ENCODE results near the gene NANOS2.

The NANOS2 gene

DNA sequence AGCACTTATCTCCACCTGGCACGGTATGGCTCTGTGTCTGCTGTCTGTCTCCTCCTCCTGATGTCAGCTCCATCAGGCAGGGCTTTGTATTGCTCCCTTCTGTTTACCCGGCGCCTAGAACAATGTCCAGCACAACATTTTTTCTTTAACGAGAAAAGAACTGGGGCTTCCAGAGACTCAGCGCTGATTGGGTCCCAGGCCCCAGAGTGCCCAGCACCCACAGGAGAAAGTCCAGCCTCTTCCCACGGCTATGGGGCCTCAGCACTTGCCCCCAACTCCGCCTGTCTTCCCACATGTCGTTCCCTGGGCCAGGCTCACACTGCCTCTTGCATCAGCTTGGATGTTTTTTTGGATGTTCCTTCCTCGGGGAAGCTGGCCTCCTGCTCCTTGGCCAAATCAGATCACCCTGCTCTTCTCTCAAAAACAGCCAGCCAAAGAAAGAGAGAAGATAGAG lies 19.0 kb downstream of the NANOS2 start:
- no peak for DNase-seq (ENCODE audit: low spot score)

DNA sequence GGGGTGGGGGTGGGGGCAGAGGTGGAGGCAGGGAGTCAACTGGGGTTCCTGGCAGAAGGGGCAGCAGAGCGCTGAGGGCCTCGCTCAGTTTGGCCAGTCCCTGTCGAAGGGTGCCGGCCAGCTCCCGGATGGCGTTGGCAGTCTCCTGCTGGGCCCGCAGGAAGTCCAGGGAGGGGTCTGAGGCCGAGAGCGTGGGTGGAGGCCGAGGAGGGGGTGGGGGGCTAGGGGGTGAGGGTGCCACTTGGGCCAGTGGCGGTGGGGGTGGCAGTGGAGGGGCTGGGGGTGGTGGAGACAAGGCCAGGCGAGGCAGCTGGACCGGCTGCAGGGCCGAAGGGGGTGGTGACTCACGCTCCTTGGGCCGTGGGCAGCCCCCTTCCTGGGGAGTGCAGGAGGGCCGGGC lies 23.7 kb downstream of the NANOS2 start:
- DNase-seq (ENCODE audit: low spot score), result no peak

DNA sequence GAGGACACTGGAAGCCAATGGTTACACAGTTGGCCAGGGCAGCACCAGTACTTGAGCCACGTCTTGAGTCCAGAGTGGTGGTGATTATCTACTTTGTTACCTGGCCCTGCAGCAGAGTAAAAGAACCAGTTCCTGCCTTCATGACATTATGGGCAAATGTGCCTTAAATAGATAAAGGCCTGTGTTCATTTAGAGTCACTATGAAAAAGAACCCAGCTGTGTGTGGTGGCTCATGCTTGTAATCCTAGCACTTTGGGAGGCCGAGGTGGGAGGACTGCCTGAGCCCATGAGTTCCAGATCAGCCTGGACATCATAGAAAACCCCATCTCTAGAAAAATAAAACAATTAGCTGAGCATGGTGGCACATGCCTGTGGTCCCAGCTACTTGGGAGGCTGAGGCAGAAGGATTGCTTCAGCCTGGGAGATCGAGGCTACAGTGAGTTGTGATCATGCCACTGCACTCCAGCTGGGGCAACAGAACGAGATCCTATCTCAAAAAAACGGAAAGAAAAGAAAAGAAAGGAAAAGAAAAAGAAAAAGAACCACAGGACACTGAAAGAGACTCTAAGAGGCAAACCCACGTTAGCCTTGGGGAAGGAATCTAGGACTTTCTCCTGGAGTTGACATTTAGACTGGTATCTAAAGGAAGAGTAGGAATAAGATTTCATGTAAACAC lies 25.2 kb downstream of the NANOS2 start:
- no peak for DNase-seq (ENCODE audit: low spot score)

DNA sequence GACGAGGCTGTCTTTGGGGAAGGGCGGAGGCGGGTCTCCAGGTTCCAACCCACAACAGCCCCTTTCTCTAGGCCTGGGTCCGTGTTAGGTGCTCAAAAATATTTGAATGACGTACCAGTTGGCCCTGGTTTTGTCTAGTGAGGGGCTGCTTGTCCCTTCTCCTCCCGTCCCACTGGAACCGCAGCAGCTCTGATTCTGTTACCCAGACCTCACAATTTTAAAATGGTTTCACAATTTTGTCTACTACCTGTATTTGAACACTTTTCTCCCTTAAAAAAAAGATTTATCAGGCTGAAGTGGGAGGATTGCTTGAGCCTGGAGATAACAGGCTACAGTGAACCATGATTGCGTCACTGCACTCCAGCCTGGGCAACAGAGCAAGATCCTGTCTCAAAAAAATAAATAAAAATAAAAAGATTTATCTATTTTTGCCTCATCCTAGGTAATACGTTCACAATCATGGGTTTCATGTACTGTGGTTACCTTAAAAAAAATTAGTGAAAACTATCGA lies 27.3 kb downstream of the NANOS2 start:
- no peak for DNase-seq (ENCODE audit: low spot score)

DNA sequence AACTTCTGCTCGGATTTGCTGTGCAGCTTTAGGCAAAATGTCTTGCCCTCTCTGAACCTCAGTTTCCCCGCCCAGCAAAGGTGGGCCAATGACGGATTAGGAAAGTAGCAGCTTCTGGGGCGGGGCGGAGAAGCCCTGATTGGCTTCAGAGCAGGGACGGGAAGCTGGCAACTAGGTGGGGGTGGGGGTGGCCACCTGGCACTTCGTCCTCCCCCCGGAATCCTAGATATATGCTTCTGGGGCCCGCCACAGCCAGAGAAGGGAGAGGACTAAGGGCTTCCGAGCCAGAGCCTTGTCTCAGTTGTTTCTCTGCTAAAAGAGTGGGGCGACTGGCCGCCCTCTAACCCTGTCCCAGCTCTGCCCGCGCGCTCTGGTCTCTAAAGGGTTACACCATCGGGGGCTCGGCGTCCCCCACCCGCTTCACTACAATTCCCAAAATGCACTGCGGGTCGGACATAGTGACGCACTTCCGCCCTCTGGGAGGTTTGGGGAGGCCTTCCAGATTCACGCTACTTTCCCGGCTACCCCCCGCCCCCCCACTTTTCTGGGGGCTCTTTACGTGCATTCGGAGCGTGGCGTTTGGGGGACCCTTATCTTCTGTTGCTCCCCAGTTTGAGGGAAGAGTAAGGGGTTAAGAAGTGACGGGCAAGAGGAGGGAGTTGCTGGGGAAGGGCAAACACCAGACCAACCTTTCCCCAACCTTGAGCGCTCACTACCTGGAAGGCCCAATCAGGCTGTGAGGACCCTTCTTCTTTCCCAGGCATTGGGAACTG lies 28.0 kb downstream of the NANOS2 start:
- DNase-seq (ENCODE audit: low spot score), result peak; percentile 96

DNA sequence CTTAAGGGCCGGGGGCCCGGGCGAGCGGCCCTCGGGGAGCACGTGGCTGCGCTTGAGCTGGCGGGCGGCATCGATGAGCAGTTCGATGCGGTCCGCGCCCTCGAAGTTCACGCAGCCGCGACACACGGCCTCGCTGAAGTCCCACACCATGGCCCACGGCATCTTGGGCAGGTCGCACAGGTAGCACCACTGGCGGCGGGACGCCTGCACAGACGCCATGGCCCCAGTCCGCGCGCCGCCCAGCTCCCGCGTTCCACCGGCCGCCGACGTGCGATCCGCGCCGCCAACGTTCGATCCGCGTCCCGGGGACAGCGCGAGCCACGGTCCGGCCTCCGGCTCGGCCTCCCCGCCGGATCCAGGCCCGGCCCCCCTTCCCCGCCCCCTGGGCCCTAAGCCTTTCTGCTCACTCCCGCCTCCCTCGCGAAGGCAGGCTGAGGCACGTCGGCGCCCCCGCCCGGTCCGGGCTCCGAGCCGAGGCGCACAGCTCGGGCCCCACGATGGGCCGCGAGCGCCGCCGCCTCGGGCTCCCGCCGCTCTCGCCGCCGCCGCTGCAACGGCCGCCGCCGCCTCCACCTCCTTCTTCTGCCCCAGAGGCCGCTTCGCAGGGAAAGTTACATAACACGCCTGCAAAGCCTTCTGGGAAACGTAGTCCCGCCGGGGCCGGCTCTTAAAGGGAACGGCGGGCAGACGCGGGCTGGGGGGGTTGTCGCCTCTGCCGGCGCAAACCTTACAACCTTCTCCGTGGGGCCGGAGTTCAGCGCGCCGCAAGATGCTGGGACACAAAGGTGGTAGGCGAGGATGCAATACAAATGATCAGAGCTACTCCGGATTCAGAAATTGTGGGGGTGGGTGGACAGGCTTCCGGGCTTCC lies 28.8 kb downstream of the NANOS2 start, which contains the start of gene IRF2BP1:
Gene IRF2BP1 (minus strand): TSS at position 586 of the 871 bp plus-strand sequence. CDS start 367 bp downstream, at position 219.
- DNase-seq (ENCODE audit: low spot score), result peak; percentile 96

DNA sequence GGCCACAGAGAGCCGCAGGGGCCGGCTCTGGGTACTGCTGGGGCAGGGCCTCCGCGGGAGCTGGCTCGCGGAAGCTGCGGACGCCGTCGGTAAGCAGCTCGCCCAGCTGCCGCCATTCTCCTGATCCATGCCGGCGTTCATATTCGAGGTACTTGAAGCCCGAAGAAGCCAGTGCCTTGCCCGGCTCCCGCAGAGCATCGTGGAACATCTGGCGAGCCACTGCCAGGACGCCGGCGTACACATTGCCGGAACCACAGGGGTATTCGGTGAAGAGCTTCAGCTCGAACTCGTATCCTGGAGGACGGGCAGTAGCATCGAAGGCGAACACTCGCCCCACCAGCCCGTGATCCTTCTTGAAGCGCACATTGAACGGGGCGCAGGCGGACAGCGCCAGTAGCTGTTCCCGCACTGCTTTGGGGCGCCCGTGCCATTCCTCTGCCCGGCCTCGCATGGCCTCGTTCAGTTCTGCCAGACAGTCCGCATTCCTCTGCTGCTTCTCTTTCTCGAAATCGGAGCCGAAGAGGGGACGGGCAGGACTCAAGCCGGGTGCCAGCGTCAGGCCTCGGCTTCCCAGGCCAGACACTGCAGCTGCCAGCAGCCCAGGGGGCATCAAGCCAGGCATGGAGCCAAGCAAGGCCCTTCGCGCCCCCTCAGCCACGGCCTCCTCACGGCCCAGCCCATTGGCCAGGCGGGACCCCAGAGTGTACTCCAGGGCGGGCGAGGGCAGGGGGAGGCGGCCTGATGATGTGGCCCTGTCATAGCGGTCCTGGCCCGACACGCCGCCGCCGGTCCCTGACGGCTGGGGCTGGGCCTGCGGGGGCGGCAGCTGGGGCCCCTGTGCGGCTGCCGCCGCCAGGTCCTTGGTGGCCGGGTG lies 29.7 kb downstream of the NANOS2 start:
- peak; percentile 52 for DNase-seq (ENCODE audit: low spot score)

DNA sequence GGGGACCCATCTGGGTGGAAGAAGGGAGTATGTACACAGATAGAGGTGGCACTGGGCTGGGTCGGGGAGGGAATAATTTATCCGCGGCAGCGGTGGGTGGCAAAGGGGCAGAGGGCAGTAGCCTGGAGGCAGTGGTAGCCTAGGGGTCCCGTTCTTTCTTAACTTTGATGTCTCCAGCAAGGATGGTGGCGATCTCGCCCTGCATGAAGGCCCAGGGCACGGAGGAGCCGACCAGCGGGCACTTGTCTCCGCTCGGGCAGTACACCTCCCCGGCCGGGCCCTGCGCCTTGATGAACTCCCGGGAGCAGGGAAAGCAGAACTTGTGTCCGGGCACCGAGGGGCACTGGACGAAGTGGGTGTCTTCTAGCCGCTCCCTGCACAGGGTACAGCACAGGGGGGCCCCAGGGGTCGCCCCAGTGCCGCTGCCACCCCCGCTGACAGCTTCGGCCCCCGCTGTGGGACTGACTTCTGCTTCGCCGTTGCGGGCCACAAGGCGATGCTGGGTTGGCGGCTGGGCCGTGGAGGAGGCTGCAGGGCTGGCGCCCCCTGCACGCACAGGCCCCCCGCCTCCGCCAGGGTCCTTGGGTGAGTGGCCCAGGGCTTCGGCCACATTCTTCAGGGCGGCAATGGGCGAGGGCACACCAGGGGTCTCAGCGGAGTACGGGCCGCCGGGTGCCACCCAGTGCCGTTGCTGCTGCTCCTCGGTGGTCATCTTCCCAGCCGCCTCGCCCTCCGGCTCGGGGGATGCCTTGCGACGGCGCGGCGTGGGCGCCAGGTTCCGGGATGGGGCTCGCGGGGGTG lies 30.5 kb downstream of the NANOS2 start:
- no peak for DNase-seq (ENCODE audit: low spot score)

DNA sequence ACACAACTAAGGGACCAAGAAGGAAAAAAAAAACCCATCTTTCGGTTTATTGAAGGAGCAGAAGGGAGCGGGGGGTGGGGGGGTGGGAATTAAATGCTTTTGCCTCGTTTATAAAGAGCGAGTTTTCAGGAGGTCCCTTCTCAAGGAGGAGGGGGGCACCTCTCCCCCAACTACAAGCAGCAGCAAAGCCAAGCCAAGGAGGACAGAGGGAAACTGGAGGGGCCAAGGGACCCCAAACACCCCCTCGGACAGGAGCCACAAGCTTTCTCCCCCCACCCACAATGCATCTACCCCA lies 31.0 kb downstream of the NANOS2 start:
- DNase-seq (ENCODE audit: low spot score), result no peak

DNA sequence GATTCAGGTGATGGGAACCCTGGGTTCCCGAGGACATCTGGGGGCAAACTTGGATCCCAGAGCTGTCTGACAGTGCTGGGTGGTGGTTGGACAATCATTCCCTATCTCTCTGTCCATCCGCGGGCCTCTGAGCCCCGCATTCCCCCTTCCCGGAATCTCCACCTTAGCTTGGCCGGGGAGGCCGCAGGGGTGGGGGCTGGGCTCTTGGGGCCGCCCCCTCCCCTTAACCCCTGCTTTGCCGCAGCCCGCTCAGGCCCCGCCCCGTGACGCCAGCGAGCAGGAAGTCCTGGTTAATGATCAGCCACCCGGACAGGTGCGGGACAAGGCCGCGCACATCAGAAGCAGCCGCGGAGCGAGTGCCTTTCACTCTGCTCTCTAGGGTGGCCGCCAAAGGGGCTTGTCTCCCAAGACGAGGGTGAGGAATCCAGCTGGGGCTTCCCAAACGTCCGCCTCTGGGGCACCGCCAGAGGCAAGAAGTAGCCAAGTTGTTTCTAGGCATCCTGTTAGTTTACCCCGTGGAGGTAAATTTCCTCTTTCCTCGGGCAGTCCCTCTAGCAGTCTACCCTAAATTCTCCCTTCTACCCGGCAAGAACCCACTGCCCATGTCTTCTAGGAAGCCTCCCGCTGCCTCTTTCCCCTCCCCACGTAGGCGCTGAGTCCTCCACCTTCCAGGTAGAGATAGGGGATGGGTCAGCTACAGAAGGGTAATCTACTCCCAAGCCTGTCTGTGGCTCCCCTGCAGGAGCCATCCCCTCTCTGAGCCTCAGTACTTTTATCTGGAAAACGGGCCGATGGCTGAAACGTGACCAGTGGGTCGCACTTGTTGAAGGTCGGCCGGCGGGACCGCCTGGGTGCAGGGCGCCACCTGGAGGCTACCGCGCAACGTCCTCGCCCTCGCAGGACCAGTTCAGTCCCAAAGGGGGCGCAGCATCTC lies 31.7 kb downstream of the NANOS2 start:
- peak; percentile 91 for DNase-seq (ENCODE audit: low spot score)

DNA sequence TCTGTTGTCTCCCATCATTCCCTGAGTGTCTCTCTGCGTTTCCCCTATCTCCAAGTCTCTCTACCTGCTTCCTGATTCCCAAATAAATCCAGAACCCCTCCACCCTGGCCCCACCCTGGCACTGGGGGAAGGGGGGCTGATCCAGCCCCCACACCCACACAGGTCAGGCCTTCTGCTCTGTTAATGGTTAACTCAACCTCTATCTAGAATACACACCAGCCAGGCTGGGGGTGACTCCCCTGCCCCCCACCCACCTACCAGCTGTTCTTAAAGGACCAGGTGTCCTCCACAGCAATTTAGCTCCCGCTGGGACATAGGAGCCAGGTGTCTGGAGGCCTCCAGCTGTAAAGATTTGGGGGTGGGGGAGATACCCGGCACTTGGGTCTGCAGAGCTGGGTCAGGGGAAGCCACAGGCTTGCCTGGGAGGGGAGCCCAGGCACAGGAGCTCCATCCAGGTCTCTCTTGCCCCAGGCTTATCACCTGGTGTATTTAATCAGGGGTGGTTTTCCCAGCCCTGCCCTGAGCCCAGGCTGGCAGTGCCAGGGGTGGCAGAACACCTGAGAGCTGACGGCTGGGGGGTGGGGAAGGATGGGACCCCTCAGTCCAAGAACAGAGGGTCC lies 32.6 kb downstream of the NANOS2 start:
- no peak for DNase-seq (ENCODE audit: low spot score)

DNA sequence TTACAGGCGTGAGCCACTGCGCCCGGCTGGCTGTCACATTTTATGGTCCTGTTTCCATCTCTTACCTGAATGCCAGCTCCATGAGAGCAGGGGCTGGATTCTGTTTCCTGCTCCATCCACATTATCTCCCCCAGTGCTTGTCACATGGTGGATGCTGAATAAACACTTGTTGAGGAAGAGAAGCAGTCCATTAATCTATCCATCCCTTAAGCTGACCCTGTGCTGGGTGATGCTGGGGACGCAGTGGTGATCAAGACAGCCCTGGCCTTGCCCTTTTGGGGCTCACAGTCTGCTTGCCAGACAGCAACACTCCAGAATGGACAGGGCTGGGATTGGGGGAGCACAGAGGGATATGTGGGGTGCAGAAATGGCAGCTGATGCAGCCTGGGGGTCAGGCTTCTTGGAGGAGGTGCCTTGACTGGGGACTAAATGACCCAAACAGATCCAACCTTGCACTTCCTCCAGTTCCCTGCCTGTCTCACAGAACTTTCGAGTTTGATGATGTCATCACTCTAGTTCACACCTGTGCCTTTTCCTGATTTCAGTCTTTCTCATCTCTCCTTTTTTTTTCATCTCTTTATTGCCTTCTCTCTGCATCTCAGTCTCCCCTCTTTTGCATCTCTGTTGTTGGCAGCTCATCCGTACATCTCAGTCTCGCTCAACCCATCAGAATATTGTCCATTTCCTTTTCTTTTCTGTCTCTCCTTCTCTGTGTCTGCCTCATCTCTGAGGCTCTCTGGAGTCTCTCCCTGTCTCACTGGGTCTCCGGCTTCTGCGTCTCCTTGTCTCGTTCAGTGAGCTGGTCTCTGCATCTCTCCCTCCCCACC lies 33.3 kb downstream of the NANOS2 start:
- no peak for DNase-seq (ENCODE audit: low spot score)

DNA sequence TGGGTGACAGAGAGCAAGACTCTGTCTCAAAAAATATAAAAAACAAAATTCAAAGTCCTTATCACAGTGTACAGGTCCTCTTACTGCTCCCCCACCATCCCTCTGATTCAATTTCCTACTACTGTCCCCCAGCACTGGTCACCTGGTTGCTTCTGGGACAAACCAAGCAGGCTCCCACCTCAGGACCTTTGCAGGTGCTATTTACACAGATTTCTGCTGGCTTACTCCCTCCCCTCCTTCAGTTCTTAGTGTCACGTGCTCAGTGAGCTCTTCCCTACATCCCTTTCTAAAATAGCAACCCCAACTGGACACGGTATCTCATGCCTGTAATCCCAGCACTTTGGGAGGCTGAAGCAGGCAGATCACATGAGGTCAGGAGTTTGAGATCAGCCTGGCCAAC lies 34.6 kb downstream of the NANOS2 start:
- no peak for DNase-seq (ENCODE audit: low spot score)

DNA sequence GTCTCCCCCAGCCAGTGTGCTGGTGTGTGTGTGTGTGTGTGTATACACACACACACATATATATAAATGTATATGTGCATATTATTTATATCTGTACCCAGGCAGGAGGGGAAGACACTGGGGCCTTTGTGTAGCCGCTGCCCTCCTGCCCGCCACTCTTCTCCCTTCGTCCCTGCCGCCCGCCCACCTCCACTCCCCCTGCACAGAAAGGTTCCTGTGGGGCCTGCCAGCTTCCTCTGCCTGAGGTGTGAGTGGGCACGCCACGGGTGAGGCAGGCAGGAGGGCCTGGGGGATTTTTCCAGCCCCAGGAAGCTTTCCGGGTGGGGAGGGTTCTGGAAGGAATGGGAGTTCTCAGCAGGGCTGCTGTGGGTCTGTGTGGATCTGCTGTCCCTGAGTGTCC lies 35.5 kb downstream of the NANOS2 start:
- no peak for DNase-seq (ENCODE audit: low spot score)

DNA sequence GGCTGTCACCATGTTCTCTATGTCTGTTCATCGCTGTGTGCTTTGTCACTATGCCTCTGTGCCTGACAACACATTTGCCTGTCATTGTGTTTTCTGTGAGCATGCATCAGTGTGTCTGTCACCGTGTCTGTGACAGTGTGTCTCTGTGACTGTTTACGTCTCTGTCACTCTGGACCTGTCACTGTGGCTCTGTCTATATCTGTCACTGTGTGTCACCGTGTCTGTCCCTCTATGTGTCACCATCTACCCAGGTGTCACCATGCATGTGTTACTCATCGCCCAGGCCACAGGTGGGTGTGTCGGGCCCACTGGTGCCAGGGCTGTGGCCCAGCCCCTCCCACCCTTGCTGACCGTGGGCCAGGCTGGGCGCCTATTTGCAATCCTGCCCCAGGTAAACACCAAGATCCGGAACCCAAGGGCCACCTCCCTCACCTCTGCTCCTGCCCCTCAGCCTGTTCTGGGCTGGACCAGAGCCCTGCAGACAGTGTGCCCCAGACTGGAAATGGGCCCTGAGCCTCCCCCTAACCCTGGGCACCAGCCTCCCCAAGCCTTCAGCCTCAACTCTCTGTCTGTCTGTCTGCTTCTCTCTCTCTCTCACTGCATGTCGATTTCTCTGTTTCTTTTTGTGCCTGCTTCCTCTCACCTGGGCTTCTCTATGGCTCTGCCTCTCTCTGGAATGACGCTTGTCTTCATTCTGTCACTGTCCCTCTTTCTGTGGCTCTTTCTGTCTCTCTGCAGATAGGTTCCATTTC lies 36.4 kb downstream of the NANOS2 start:
- DNase-seq (ENCODE audit: low spot score), result no peak

DNA sequence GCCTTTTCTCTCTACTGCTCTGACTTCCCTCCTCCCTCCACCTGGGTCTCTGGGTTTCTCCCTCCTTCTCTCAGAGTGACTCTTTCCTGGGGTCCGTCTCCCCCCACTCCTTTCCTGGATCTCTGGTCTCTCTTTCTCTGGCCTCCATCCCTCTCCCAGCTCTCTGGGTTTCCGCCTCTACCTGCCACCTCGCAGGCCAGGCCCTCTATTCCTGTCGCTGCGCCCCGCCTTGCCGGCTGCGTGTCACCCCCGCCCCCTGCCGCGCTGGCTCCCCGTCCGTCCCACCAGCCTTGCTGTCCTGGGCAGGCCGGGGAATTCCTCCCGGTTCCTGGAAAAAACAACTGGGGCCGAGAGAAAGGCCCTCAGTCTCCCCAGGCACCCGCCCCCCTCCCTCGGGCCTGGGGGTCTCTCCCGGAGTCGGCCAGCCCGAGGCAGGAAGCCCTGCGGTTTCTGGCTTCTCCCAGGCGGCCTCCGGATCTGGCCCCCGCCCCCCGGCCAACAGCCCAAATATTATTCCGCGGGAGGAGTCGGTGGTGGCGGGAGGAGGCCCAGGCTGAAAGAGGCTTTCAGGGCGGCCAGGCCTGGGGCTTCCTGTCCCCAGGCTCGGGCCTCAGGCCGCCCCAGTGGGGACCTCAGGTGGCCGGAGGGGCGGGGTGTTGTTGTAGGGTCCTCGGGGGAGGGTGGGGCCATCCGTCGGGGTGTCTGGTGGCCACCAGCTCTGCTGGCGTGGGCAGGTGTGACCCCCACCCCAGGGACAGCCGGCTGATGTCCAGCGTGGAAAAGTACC lies 38.0 kb downstream of the NANOS2 start:
- no peak for DNase-seq (ENCODE audit: low spot score)

DNA sequence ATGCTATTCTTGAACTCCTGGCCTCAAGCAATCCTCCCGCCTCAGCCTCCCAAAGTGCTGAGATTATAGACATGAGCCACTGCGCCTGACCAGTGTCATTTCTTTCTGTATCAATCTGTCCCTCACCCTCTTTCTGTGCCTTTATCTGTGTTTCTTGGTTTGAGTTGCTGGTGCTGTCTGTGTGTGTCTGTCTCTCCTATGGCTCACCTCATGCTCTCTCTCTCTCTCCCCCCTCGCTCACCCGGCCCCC lies 38.5 kb downstream of the NANOS2 start:
- no peak for DNase-seq (ENCODE audit: low spot score)

All from NAMALWA (cell line).